ENCODE data around the gene USF3. TPM values are rescaled to one million over a fixed set of nuclear protein-coding genes. Genes with fewer than 3 reads are reported as not detected.

The USF3 gene
- total and polyA plus RNA-seq, 2 experiments from 2014 or later: 5.8 to 18.8 TPM

DNA sequence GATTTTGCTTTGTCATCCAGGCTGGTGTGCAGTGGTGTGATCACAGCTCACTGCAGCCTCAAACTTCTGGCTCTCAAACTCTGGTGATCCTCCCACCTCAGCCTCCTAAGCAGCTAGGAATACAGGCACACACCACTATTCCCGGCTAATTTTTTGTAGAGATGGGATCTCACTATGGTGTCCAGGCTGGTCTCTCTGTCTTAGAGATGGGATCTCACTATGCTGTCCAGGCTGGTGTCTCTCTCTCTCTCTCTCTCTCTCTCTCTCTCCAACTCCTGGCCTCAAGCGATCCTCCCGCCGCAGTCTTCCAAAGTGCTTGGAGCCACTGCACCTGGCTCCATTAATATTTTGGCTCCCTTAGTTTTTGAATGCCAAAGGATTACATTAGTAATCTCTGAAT is 17.7 kb downstream of the USF3 start:
- TF ChIP-seq EZH2phosphoT487 (IDR thresholded peaks at IDR 0.05; ENCODE audit: low read depth, severe bottlenecking, unreplicated experiment) (no peak), EZH2 (IDR thresholded peaks at IDR 0.05; ENCODE audit: borderline replicate concordance) (no peak)
- TF ChIP-seq, protein P1, sequence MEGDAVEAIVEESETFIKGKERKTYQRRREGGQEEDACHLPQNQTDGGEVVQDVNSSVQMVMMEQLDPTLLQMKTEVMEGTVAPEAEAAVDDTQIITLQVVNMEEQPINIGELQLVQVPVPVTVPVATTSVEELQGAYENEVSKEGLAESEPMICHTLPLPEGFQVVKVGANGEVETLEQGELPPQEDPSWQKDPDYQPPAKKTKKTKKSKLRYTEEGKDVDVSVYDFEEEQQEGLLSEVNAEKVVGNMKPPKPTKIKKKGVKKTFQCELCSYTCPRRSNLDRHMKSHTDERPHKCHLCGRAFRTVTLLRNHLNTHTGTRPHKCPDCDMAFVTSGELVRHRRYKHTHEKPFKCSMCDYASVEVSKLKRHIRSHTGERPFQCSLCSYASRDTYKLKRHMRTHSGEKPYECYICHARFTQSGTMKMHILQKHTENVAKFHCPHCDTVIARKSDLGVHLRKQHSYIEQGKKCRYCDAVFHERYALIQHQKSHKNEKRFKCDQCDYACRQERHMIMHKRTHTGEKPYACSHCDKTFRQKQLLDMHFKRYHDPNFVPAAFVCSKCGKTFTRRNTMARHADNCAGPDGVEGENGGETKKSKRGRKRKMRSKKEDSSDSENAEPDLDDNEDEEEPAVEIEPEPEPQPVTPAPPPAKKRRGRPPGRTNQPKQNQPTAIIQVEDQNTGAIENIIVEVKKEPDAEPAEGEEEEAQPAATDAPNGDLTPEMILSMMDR (IDR thresholded peaks at IDR 0.05; ENCODE audit: poor library complexity): no peak
- no peaks in the 10 kb centered on the region for H3K27me3 ChIP-seq
- no peak overlapping the region for H3K27ac ChIP-seq
- no peaks in the 10 kb centered on the region for H3K9me2 ChIP-seq (replicated peaks; ENCODE audit: insufficient read depth)
- no peaks in the 10 kb centered on the region for H4K20me1 ChIP-seq (ENCODE audit: insufficient read depth, poor library complexity, severe bottlenecking)
- H3K4me3 ChIP-seq: no peak overlapping the region
- H2AFZ ChIP-seq: no peak overlapping the region
- H3K4me2 ChIP-seq: no peak overlapping the region
- no peaks in the 10 kb centered on the region for H3K4me1 ChIP-seq (ENCODE audit: insufficient read depth)
- H3K36me3 ChIP-seq (replicated peaks; ENCODE audit: insufficient read depth, low read depth): no peaks in the 10 kb centered on the region
- no peak for DNase-seq (ENCODE audit: low spot score)
- no peaks in the 10 kb centered on the region for H3K9me3 ChIP-seq (ENCODE audit: low read depth)
- 98% methylated on average over 4 of the region's 4 CpGs for WGBS (ENCODE audit: low lambda C conversion rate, missing lambda C conversion rate)
- H3K79me2 ChIP-seq: peaks cover 29% of the 10 kb centered on the region

DNA sequence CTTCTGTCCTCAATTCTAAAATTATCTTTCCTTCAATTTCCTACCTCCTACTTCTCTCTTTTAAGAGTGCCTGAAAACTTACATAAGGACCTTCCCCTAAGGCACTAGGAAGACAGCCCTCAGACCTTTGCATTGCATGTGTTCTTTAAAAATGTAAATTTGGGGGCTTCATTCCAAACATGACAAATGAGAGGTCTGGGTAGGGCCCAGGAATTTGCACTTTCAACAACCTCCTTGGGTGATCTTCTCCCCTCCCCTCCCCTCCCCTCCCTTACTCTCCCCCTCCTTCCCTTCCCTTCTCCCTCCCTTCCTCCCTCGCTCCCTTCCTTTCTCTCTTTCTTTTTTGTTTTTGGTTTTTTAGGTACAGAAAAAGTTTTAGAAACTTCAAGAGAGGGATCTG is 18.7 kb downstream of the USF3 start:
- no peaks in the 10 kb centered on the region for H3K9me2 ChIP-seq (replicated peaks; ENCODE audit: insufficient read depth)
- peaks cover 25% of the 10 kb centered on the region for H3K79me2 ChIP-seq
- WGBS (ENCODE audit: low lambda C conversion rate, missing lambda C conversion rate): 67% methylated on average over 1 of the region's 1 CpG
- no peaks in the 10 kb centered on the region for H3K4me1 ChIP-seq (ENCODE audit: insufficient read depth)
- H3K4me3 ChIP-seq: no peak overlapping the region
- H3K27me3 ChIP-seq: no peaks in the 10 kb centered on the region
- H3K27ac ChIP-seq: no peak overlapping the region
- no peaks in the 10 kb centered on the region for H3K36me3 ChIP-seq (replicated peaks; ENCODE audit: insufficient read depth, low read depth)
- H4K20me1 ChIP-seq (ENCODE audit: insufficient read depth, poor library complexity, severe bottlenecking): no peaks in the 10 kb centered on the region
- no peak overlapping the region for H2AFZ ChIP-seq
- H3K4me2 ChIP-seq: no peak overlapping the region
- DNase-seq (ENCODE audit: low spot score): no peak
- TF ChIP-seq EZH2phosphoT487 (IDR thresholded peaks at IDR 0.05; ENCODE audit: low read depth, severe bottlenecking, unreplicated experiment) (no peak), EZH2 (IDR thresholded peaks at IDR 0.05; ENCODE audit: borderline replicate concordance) (no peak)
- TF ChIP-seq, protein P1 (IDR thresholded peaks at IDR 0.05; ENCODE audit: poor library complexity): no peak
- H3K9me3 ChIP-seq (ENCODE audit: low read depth): no peaks in the 10 kb centered on the region

DNA sequence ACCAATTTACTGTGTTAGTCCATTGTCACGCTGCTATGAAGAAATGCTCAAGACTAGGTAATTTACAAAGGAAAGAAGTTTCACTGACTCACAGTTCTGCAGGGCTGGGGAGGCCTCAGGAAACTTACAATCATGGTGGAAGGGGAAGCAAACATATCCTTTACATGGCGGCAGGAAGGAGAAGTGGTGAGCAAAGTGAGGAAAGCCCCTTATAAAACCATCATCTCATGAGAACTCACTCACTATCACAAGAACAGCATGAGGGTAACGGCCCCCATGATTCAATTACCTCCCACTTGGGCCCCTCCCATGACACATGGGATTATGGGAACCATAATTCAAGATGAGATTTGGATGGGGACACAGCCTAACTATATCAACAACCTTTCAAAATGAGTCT is 20.2 kb downstream of the USF3 start:
- no peaks in the 10 kb centered on the region for H4K20me1 ChIP-seq (ENCODE audit: insufficient read depth, poor library complexity, severe bottlenecking)
- no peak overlapping the region for H3K4me2 ChIP-seq
- H2AFZ ChIP-seq: no peak overlapping the region
- H3K36me3 ChIP-seq (replicated peaks; ENCODE audit: insufficient read depth, low read depth): no peaks in the 10 kb centered on the region
- H3K9me2 ChIP-seq (replicated peaks; ENCODE audit: insufficient read depth): no peaks in the 10 kb centered on the region
- H3K27me3 ChIP-seq: no peaks in the 10 kb centered on the region
- H3K4me3 ChIP-seq: no peak overlapping the region
- H3K27ac ChIP-seq: no peak overlapping the region
- 93% methylated on average over 3 of the region's 3 CpGs for WGBS (ENCODE audit: low lambda C conversion rate, missing lambda C conversion rate)
- H3K4me1 ChIP-seq (ENCODE audit: insufficient read depth): no peaks in the 10 kb centered on the region
- no peaks in the 10 kb centered on the region for H3K9me3 ChIP-seq (ENCODE audit: low read depth)
- DNase-seq (ENCODE audit: low spot score): no peak
- H3K79me2 ChIP-seq: peaks cover 19% of the 10 kb centered on the region
- TF ChIP-seq, protein P1 (IDR thresholded peaks at IDR 0.05; ENCODE audit: poor library complexity): no peak
- TF ChIP-seq EZH2 (IDR thresholded peaks at IDR 0.05; ENCODE audit: borderline replicate concordance) (no peak), EZH2phosphoT487 (IDR thresholded peaks at IDR 0.05; ENCODE audit: low read depth, severe bottlenecking, unreplicated experiment) (no peak)

DNA sequence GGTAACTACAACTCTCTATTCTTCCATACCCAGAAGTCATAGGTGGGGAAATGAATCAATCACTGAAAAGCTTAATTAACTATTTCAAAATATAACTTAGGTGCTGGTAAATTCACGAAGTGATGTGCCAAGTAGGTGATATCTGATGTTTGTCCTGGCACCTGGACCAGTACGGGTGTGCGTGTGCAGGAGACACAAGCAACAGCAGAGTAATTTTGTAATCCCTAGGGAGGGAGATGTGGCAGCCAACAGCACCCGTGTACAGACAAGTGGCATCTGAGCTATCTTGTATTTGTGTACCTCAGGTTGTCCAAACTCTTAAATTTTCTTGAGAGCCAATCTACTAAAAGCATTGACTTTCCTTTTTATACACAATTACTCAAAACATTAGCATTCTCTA is 22.8 kb downstream of the USF3 start:
- no peak overlapping the region for H2AFZ ChIP-seq
- no peak overlapping the region for H3K27ac ChIP-seq
- peaks cover 3% of the 10 kb centered on the region for H3K79me2 ChIP-seq
- H3K4me2 ChIP-seq: no peak overlapping the region
- H3K9me3 ChIP-seq (ENCODE audit: low read depth): no peaks in the 10 kb centered on the region
- H3K36me3 ChIP-seq (replicated peaks; ENCODE audit: insufficient read depth, low read depth): no peaks in the 10 kb centered on the region
- no peaks in the 10 kb centered on the region for H3K27me3 ChIP-seq
- 85% methylated on average over 4 of the region's 4 CpGs for WGBS (ENCODE audit: low lambda C conversion rate, missing lambda C conversion rate)
- no peaks in the 10 kb centered on the region for H3K4me1 ChIP-seq (ENCODE audit: insufficient read depth)
- DNase-seq (ENCODE audit: low spot score): no peak
- H4K20me1 ChIP-seq (ENCODE audit: insufficient read depth, poor library complexity, severe bottlenecking): no peaks in the 10 kb centered on the region
- H3K9me2 ChIP-seq (replicated peaks; ENCODE audit: insufficient read depth): no peaks in the 10 kb centered on the region
- H3K4me3 ChIP-seq: no peak overlapping the region
- TF ChIP-seq, protein P1 (IDR thresholded peaks at IDR 0.05; ENCODE audit: poor library complexity): no peak

Data from hepatocyte (in vitro differentiated cells).